Measurements from ENCODE around the gene KIF20B. TPM values are rescaled to one million over a fixed set of nuclear protein-coding genes. Genes with fewer than 3 reads are reported as not detected.

Gene KIF20B
- total and polyA plus RNA-seq, 2 of the 13 experiments (the other 11 are each of a cell fraction or from before 2014, with no cell fraction given), result 3.5 to 38.6 TPM

DNA sequence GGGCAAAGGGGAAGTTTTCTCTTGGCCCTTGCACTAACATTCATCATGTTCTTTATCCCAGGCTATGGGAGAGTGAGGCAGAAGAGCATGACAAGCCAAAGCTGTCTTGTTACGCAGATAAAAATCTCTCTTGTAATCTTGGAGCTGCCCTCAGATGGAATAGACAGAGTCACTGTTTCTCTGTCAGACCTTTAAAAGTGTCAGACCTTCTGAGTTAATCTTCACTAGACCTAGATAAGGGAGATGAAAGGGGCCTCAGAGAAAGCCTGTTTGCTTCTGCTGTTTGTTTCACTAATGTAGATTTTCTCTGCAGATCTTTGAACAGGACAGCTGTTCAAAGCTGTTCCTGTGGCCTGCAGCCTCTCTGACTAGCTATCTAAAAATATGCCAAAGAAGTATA is 112.9 kb downstream of the KIF20B start (continued):
- TF ChIP-seq SOX13 (IDR thresholded peaks at IDR 0.05) (0 out of 2 replicates have a peak, but pooled peaks have one; percentile 21), SOX13 (CRISPR knock-in tag; conservative IDR thresholded peaks at IDR 0.05 in 1 of 2, IDR thresholded peaks at IDR 0.05 in 1 of 2) (peak in 1 of 2 experiments; percentile 85; a peak in 2 of 4 replicates), ZFP62 (CRISPR knock-in tag; IDR thresholded peaks at IDR 0.05) (no peak), FLYWCH1 (CRISPR knock-in tag; IDR thresholded peaks at IDR 0.05) (no peak), CEBPG (CRISPR knock-in tag; IDR thresholded peaks at IDR 0.05) (no peak; the same call in none of the 2 replicates), ZNF33B (CRISPR knock-in tag; IDR thresholded peaks at IDR 0.05) (no peak), ZNF160 (CRISPR knock-in tag; IDR thresholded peaks at IDR 0.05) (no peak), RFX3 (CRISPR knock-in tag; IDR thresholded peaks at IDR 0.05) (no peak), AHR (CRISPR knock-in tag; IDR thresholded peaks at IDR 0.05) (no peak), ZFX (CRISPR knock-in tag; IDR thresholded peaks at IDR 0.05; ENCODE audit: low read depth) (no peak), ZNF563 (CRISPR knock-in tag; IDR thresholded peaks at IDR 0.05) (no peak), DMAP1 (CRISPR knock-in tag; IDR thresholded peaks at IDR 0.05) (no peak), SMARCC2 (IDR thresholded peaks at IDR 0.05) (no peak), GLI4 (CRISPR knock-in tag; IDR thresholded peaks at IDR 0.05; ENCODE audit: borderline replicate concordance) (no peak), PHF5A (CRISPR knock-in tag; IDR thresholded peaks at IDR 0.05; ENCODE audit: low read depth, unreplicated experiment) (no peak), SETDB1 (CRISPR knock-in tag; IDR thresholded peaks at IDR 0.05; ENCODE audit: borderline replicate concordance) (no peak), RELA (CRISPR knock-in tag; IDR thresholded peaks at IDR 0.05) (no peak), ZNF761 (CRISPR knock-in tag; conservative IDR thresholded peaks at IDR 0.05) (no peak), ZNF34 (CRISPR knock-in tag; IDR thresholded peaks at IDR 0.05; ENCODE audit: borderline replicate concordance) (no peak), YY1 (IDR thresholded peaks at IDR 0.05; ENCODE audit: insufficient read depth, insufficient replicate concordance, low read depth, low read length) (no peak)
- TF ChIP-seq, protein P1, sequence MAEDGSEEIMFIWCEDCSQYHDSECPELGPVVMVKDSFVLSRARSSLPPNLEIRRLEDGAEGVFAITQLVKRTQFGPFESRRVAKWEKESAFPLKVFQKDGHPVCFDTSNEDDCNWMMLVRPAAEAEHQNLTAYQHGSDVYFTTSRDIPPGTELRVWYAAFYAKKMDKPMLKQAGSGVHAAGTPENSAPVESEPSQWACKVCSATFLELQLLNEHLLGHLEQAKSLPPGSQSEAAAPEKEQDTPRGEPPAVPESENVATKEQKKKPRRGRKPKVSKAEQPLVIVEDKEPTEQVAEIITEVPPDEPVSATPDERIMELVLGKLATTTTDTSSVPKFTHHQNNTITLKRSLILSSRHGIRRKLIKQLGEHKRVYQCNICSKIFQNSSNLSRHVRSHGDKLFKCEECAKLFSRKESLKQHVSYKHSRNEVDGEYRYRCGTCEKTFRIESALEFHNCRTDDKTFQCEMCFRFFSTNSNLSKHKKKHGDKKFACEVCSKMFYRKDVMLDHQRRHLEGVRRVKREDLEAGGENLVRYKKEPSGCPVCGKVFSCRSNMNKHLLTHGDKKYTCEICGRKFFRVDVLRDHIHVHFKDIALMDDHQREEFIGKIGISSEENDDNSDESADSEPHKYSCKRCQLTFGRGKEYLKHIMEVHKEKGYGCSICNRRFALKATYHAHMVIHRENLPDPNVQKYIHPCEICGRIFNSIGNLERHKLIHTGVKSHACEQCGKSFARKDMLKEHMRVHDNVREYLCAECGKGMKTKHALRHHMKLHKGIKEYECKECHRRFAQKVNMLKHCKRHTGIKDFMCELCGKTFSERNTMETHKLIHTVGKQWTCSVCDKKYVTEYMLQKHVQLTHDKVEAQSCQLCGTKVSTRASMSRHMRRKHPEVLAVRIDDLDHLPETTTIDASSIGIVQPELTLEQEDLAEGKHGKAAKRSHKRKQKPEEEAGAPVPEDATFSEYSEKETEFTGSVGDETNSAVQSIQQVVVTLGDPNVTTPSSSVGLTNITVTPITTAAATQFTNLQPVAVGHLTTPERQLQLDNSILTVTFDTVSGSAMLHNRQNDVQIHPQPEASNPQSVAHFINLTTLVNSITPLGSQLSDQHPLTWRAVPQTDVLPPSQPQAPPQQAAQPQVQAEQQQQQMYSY (CRISPR knock-in tag; IDR thresholded peaks at IDR 0.05), result no peak
- TF ChIP-seq, protein P2, sequence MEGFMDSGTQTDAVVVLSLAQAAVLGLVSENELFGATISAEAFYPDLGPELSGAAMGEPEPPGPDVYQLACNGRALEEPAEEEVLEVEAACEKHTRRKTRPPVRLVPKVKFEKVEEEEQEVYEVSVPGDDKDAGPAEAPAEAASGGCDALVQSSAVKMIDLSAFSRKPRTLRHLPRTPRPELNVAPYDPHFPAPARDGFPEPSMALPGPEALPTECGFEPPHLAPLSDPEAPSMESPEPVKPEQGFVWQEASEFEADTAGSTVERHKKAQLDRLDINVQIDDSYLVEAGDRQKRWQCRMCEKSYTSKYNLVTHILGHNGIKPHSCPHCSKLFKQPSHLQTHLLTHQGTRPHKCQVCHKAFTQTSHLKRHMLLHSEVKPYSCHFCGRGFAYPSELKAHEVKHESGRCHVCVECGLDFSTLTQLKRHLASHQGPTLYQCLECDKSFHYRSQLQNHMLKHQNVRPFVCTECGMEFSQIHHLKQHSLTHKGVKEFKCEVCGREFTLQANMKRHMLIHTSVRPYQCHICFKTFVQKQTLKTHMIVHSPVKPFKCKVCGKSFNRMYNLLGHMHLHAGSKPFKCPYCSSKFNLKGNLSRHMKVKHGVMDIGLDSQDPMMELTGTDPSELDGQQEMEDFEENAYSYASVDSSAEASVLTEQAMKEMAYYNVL (CRISPR knock-in tag; IDR thresholded peaks at IDR 0.05; ENCODE audit: borderline replicate concordance), result peak; percentile 46; the same call in 1 of the 2 replicates
- TF ChIP-seq, protein P3, sequence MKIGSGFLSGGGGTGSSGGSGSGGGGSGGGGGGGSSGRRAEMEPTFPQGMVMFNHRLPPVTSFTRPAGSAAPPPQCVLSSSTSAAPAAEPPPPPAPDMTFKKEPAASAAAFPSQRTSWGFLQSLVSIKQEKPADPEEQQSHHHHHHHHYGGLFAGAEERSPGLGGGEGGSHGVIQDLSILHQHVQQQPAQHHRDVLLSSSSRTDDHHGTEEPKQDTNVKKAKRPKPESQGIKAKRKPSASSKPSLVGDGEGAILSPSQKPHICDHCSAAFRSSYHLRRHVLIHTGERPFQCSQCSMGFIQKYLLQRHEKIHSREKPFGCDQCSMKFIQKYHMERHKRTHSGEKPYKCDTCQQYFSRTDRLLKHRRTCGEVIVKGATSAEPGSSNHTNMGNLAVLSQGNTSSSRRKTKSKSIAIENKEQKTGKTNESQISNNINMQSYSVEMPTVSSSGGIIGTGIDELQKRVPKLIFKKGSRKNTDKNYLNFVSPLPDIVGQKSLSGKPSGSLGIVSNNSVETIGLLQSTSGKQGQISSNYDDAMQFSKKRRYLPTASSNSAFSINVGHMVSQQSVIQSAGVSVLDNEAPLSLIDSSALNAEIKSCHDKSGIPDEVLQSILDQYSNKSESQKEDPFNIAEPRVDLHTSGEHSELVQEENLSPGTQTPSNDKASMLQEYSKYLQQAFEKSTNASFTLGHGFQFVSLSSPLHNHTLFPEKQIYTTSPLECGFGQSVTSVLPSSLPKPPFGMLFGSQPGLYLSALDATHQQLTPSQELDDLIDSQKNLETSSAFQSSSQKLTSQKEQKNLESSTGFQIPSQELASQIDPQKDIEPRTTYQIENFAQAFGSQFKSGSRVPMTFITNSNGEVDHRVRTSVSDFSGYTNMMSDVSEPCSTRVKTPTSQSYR (CRISPR knock-in tag; IDR thresholded peaks at IDR 0.05; ENCODE audit: borderline replicate concordance), result no peak
- TF ChIP-seq, protein P4, sequence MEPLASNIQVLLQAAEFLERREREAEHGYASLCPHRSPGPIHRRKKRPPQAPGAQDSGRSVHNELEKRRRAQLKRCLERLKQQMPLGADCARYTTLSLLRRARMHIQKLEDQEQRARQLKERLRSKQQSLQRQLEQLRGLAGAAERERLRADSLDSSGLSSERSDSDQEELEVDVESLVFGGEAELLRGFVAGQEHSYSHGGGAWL (CRISPR knock-in tag; IDR thresholded peaks at IDR 0.05), result no peak
